C1 segment of cervical spinal cord (tissue), 14 donors: ENCODE results near the gene MAD2L1BP.
A peak's percentile ranks its signal among the peaks of the same experiment; 100 is the strongest.
"Not testable (repeated sequence)": the region's sequence is repeated elsewhere in the genome, so short reads cannot be mapped to it uniquely, and the experiment has no call there.

Source experiments
- DNase-seq, 14 donors: peaks; one replicate each; lab custom pipeline; 2025; lab: John Stamatoyannopoulos, UW

Gene MAD2L1BP

DNA sequence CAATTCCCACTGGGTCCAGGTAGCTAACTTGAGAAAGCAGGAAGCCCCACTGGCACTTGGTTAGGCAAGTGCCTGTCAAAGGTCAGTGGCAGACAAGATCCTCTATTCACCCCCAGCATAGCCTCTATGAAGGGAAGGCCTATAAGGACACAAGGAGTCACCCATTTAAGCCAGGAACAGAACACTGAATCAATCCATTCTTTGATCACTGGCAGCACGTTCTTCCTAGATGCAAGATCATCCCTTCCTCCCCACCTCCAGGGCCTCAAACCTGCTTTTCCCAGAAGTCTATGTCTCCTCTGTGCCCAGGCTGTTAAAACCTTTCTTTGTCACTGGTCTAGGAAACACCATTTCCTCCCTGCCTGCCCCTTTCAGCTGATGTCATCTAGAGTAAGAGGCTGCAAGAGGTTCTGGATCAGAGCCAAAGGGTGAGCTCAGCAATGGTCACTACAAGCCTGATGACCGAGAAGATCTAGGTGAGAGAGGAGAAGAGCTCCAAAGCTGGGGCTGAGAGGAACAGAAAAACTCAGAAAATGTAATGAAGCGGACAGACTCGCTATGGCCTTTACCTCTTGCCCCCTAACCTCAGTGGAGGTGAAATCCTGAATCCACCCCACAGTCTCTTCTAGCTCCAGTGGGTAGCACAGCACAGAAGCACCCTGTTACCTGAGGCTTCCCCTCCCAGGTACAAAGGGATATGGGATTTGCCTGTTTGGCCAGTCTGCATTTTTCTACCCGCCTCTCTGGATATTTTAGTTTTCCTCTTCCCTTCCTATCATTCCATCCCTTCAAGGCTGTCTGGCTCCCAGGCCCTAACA, 8.4 kb upstream of the MAD2L1BP start:
- DNase-seq = peak in 5 of 14 donors; percentile 12 to 67 (median 36)

GRCh38 chr6:43628393-43629103, 7.1 kb upstream of the MAD2L1BP start:
- DNase-seq = peak in 6 of 14 donors; percentile 32 to 71 (median 52)

GRCh38 chr6:43629104-43629504, 6.5 kb upstream of the MAD2L1BP start, which contains the start of gene GTPBP2:
Gene GTPBP2, minus strand, starts transcription at chr6:43629264. Its CDS starts 102 bp downstream, at chr6:43629162.
- peak; percentile 90 to 99 (median 98) for DNase-seq

GRCh38 chr6:43629505-43630300, 5.9 kb upstream of the MAD2L1BP start:
- DNase-seq = peak; percentile 24 to 96 (median 82)

- peak in 1 of 14 donors; percentile 26 for DNase-seq
Measured at GRCh38 chr6:43630980-43631619, 4.5 kb upstream of the MAD2L1BP start.

DNA sequence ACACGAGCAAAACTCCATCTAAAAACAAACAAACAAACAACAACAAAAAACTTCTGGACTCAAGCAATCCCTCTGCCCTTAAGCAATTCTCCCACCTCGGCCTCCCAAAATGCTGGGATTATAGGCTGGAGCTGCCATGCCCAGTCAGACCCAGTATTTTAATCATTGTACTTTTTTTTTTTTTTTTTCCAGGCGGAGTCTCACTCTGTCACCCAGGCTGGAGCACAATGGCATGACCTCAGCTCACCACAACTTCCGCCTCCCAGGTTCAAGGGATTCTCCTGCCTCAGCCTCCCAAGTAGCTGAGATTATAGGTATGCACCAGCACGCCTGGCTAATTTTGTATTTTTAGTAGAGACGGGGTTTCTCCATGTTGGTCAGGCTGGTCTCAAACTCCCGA, 2.6 kb upstream of the MAD2L1BP start:
- not testable (repeated sequence) for DNase-seq

- DNase-seq = peak in 1 of 14 donors; percentile 52
Measured at GRCh38 chr6:43634702-43635303, 837 bp upstream of the MAD2L1BP start.

- no peak for DNase-seq
Measured at GRCh38 chr6:43636308-43636659, 644 bp downstream of the MAD2L1BP start.

DNA sequence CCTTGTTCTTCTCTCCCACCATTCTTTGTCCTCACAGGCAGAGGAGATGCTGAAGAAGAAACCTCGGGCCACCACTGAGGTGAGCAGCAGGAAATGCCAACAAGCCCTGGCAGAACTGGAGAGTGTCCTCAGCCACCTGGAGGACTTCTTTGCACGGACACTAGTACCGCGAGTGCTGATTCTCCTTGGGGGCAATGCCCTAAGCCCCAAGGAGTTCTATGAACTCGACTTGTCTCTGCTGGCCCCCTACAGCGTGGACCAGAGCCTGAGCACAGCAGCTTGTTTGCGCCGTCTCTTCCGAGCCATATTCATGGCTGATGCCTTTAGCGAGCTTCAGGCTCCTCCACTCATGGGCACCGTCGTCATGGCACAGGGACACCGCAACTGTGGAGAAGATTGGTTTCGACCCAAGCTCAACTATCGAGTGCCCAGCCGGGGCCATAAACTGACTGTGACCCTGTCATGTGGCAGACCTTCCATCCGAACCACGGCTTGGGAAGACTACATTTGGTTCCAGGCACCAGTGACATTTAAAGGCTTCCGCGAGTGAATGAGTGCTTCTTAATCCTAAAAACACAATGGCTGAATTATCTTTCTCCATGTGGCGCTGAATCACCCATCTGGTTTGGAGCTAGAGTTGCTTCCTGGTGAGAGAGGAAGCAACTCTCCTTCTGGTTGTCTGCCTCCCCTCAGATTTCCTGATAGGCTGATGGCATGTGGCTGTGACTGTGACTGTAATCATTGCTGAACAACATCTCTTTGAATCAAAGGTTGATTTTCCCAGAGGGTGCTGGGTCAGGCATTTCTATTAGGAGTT, 4.6 kb downstream of the MAD2L1BP start:
- DNase-seq = no peak

DNA sequence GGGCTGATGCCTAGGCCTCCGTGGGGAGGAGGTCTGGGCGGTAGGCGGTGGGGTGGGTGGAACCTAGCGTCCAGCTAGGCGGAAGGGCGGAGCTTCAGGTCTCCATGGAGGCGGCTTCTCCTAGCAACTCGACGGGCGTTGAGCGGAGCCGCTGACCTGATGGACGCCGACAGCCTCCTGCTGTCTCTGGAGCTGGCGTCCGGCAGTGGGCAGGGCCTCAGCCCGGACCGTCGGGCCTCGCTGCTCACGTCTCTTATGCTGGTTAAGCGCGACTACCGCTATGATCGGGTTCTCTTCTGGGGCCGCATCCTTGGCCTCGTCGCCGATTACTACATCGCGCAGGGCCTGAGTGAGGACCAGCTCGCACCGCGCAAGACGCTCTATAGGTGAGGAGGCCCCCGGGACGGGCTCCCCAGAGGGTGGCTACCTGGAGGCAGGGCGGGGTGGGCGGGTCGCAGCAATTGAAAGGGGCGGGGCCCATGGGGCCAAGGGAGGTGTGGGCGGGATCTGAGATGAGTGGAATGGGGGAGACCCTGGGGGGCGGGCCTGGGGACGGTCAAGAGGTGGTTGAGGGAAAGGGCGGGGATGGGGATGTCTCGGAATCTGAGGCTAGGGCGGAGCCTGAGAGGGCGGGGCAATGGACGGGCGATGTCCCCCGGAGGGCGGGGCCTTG, 9.4 kb downstream of the MAD2L1BP start, which contains the start of gene RSPH9:
Gene RSPH9 (plus strand): TSS at position 97 of the 673 bp plus-strand sequence. CDS start 63 bp downstream, at position 160.
- DNase-seq = peak in 1 of 14 donors; percentile 26

DNA sequence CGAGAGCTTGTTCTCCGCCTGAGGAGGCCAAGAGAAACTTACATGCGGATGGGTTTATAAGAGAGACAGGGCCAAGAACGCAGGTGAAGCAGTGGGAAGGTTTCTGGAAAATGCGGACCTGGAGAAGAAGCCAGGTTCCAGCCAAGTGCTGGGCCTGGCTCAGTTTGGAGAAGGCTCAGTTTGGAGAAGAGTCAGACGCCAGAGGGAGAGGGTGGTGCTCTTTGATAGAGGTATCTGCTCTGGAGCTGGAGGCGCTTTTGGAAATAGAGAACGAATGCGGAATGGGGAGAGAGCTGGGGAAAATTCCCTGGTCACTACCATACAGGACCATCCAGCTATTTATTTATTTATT, 9.9 kb downstream of the MAD2L1BP start:
- no peak for DNase-seq

DNA sequence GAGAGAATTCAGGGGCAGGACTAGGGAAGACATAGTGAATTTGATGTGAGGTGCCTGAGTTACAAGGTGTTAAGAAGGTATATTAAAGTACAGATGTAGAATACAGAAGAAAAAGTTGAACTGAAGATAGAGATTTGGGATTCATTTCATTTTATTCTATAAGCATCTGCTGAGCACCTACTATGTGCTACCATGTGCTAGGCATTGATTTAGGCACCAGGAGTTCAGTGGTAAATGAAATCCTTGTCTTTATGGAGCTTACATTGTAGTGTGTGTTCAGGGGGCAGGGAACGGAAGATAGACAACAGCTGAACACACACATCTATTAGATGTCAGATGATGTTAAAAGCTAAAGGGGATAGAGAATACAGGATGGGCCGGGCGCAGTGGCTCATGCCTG, 12.0 kb downstream of the MAD2L1BP start:
- no peak for DNase-seq

DNA sequence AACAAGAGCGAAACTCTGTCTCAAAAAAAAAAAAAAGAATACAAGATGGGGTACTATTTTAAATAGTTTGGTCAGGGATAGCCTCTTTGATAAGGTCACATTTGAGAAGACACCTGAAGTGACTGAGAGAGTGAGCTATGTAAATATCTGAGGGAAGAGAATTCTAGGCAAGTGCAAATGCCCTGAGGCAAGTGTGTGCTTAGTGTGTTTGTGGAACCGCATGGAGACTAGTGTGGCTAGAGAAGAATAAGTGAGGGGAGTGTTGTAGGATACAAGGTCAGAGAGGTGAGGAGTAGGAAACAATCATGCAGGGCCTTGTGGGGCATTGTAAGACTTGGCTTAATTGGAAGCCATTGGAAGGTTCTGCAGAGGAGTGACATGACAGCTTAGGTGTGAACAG, 12.6 kb downstream of the MAD2L1BP start:
- no peak for DNase-seq

DNA sequence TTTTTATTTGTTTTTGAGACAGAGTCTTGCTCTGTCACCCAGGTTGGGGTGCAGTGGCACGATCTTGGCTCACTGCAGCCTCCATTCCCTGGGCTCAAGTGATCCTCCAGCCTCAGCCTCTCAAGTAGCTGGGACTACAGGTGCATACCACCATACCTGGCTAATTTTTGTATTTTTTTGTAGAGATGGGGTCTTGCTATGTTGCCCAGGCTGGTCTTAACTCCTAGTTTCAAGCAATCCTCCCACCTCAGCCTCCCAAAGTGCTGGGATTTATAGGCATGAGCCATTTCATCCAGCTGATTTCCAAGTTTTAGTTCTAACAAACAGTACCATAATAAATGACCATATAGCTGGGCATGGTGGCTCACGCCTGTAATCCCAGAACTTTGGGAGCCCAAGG, 17.2 kb downstream of the MAD2L1BP start:
- DNase-seq = not testable (repeated sequence)

- DNase-seq = no peak
Measured at GRCh38 chr6:43657221-43657802, 21.7 kb downstream of the MAD2L1BP start.

- no peak for DNase-seq
Measured at GRCh38 chr6:43658161-43658560, 22.5 kb downstream of the MAD2L1BP start.

- DNase-seq = not testable (repeated sequence)
Measured at GRCh38 chr6:43662948-43663347, 27.3 kb downstream of the MAD2L1BP start.

- no peak for DNase-seq
Measured at GRCh38 chr6:43665376-43665775, 29.7 kb downstream of the MAD2L1BP start.
